Stimulated activated CD8-positive, alpha-beta memory T cell treated with anti-CD3 and anti-CD28 coated beads, Interleukin-2, amount 100 ng/mL, for 1 hour (primary cell): ENCODE data around the gene HOXD8.
A peak's percentile ranks its signal among the peaks of the same experiment; 100 is the strongest.

Source experiments
- DNase-seq, 2 donors: peaks; one replicate each; pipeline ENCODE4 v3.0.0-alpha.2; 2020; ENCODE audit warnings: low read depth in 2 of 2

HOXD8 gene

GRCh38 chr2:176129813-176130146 lies 275 bp downstream of the HOXD8 start:
- no peak for DNase-seq

- DNase-seq, result no peak
Measured at GRCh38 chr2:176130147-176130956, 847 bp downstream of the HOXD8 start.

GRCh38 chr2:176130957-176131847 lies 1.7 kb downstream of the HOXD8 start:
- no peak for DNase-seq

GRCh38 chr2:176131848-176132158 lies 2.3 kb downstream of the HOXD8 start:
- DNase-seq, result no peak

GRCh38 chr2:176132205-176133171 lies 3.0 kb downstream of the HOXD8 start:
- DNase-seq, result no peak

- no peak for DNase-seq
Measured at GRCh38 chr2:176133389-176133788, 3.9 kb downstream of the HOXD8 start.

GRCh38 chr2:176134035-176134434 lies 4.5 kb downstream of the HOXD8 start:
- no peak for DNase-seq

GRCh38 chr2:176135035-176135440 lies 5.5 kb downstream of the HOXD8 start:
- no peak for DNase-seq

GRCh38 chr2:176136374-176137251 lies 7.1 kb downstream of the HOXD8 start:
- no peak for DNase-seq

- DNase-seq, result no peak
Measured at GRCh38 chr2:176137252-176137580, 7.7 kb downstream of the HOXD8 start.

- DNase-seq, result no peak
Measured at GRCh38 chr2:176137906-176138305, 8.4 kb downstream of the HOXD8 start.

GRCh38 chr2:176138526-176138922 lies 9.0 kb downstream of the HOXD8 start:
- DNase-seq, result no peak

- DNase-seq, result no peak
Measured at GRCh38 chr2:176138923-176139660, 9.6 kb downstream of the HOXD8 start.

GRCh38 chr2:176139661-176140512 lies 10.4 kb downstream of the HOXD8 start:
- no peak for DNase-seq

- peak in 1 of 2 donors; percentile 42 for DNase-seq
Measured at GRCh38 chr2:176140513-176141317, 11.2 kb downstream of the HOXD8 start.

GRCh38 chr2:176142281-176142680 lies 12.8 kb downstream of the HOXD8 start:
- no peak for DNase-seq

GRCh38 chr2:176145085-176145969 lies 15.8 kb downstream of the HOXD8 start:
- no peak for DNase-seq

GRCh38 chr2:176146101-176146500 lies 16.6 kb downstream of the HOXD8 start:
- no peak for DNase-seq
